IPS-NIHi7 (cell line): ENCODE results near the gene MSH2.
A peak's percentile ranks its signal among the peaks of the same experiment; 100 is the strongest.

ENCODE experiments used
- DNase-seq: peaks from one replicate; pipeline ENCODE4 v3.0.0; 2012; ENCODE audit warnings: mixed read lengths; ENCODE audit errors: extremely low spot score

MSH2 gene

DNA sequence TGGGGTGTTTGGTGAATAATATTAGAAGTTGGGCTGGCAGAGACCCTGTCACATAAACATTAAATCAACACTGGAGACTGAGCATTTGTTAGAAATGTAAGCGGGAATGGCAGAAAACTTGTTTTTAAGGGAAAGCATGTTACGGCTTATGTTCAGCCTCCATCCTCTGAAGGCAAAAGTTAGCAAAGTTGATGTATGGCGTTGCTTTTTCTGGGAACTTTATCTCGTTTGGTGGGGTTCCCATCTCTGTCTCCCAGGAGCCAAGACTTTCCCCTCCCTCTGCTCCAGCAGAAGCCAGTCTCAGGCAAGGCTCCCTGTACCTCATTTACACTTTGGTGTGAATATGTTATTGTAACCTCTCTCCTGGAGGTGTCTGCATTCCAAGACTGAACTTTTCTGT is 105.1 kb downstream of the MSH2 start:
- DNase-seq: no peak

DNA sequence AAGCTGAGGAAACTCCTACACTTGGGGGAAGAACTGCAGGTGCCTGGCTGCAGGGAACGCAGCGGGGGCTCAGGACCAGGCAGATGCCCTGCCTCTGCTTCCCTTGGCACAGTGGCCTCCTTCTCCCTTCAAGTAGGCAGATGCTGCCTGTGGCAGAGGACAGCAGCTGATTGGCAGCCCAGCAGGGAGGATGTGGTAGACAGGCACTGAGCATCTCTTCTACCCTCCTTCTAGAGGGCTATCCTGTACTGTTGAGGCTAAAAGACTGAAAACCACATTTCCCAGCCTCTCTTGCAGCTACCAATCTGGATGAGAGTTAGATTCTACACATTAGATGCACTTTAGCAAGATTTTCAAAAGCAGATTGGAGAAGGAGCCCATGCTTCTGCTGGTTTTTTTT is 105.7 kb downstream of the MSH2 start:
- DNase-seq: no peak

DNA sequence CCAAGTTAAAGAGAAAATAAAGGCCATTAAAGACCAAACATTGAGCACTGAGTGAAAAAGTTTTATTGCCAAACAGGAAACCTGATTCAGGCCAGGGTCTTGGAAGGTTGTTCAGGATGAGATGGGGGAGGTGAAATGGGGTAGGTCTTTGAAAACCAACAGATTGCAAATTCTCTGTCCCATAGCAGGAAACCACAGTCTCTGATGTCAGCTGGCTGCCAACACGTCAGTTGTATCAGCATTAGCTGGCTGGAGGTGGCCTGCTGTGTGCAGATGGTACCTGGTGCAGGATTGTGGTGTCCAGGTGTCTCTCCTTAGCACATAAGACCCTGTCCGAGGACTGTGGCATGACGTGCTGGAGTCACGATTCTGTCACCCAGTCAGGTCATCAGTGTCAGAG is 106.3 kb downstream of the MSH2 start:
- DNase-seq: no peak

DNA sequence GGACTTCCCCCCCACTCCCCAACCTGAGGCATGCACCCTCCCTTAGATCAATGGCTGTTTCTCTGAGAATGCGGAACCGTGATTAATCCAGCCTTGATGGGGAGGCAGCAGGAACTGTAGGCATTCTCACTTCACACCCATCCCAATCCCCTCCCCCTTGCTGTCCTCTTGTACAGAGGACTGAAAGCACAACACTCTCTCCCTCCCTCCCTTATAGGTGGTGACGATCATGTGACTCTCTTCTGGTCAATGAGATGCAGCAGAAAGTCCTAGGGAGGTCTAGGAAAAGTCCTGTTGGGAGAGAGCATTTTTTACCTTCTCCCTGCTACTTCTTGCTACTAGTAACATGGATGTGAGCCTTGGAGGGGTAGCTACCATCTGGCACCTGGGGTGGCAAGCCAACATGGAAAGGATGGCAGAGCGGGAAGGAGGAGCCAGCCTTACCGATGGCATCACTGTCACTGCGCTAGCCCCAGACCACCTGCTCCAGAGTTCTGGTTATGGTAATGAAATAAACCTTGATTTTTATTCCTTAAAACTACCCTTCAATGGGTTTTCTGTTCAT is 106.9 kb downstream of the MSH2 start:
- no peak for DNase-seq

DNA sequence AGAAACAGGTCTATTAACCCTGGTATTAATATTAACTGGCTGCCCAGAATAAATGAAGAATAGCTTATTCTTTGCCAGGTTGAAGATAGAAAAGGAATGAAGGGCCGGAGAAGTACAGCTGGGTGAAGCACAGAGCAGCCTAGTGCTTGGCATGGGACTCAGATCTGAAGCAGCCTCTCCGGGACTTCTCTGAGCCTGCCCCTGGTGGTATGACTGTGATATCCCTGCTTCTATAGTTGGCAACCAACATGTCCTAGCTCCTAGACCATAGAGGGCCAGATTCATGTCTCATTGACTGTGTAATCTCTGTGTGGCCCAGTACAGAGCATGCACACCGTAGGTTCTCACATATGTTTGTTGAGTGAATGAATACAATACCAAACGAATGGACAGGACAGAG is 107.8 kb downstream of the MSH2 start:
- DNase-seq: no peak

DNA sequence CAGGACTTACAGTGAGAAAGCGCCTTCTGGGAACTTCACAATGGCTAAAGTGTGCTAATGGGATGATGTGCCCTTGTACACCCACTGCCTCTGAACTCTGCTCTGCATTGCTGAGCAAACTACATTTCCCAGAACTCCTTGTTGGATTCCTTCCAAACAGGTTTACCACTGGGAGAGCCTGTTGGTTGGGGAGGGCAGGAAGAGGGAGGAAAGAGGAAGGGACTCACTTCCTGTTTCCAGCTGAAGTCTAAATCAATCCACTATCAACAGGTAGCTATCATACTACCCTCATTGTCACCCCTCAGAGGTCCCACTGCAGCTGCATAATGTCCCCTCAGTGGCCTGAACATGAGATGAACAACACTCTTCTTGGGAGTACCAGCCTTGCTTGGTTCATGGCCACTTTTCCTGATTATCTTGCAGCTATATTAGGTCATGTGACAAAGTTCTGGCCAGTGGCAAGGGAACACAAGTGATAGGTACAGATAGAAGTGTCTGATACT is 109.7 kb downstream of the MSH2 start:
- peak; percentile 47 for DNase-seq

DNA sequence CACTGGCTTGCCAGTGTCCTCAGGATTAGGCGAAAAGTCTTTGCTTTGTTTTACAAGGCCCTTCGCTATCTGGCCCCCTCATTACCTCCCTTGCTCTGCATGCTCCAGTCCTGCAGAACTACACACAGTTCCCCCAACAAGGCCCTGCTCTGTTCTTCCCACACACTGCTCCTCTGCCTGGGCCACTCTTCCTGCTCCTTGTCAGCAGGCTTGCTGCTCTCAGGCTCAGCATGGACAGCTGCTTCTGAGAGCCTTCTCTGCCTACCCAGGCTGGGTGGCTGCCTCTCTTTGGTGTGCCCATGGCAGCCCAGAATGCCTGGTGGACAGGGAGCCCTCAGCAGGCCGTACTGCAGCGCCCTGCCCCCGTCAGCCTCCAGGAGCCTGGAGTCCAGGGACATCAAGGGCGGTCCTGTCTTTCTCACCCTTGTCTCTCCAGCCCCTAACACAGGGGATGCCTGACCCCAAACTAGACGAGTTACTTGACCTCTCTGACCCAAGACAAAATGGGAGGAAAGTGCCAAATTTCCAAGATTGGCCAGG is 111.1 kb downstream of the MSH2 start:
- no peak for DNase-seq

DNA sequence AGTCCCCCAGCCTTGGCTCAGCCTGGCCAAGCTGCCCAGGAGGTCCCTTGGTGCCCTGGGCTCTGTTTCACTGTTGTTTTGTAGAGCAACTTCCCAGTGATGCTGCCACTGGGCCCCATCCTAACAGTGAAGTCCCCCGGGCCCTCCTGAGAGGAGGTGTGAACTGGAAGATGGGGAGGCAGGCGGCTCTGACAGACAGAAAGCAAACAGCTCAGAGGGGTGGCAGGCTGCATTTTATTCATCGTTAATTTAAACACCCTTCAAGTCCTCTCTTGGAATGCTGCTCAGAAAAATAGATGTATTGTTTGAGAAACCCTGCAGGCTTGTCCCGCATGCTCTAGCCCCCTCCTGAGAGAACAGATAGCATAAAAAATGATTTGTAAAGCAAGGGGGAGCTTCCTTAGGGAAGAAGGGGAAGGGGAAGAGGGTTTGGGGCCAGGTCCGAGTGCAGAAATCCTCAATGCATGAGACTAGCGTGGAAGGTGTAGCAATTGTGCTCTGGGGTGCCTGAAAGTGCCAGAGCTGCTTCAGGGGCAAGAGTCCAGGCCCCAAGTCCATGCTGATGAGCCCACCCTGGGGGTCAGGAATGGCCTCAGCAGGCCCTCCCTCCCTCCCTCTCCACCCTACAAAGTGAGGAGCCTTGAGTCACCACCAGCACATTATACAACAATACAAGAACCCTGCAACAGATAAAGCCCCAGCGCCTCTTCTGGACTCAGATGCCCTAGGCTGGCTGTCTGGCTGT is 113.6 kb downstream of the MSH2 start:
- DNase-seq: peak; percentile 43

DNA sequence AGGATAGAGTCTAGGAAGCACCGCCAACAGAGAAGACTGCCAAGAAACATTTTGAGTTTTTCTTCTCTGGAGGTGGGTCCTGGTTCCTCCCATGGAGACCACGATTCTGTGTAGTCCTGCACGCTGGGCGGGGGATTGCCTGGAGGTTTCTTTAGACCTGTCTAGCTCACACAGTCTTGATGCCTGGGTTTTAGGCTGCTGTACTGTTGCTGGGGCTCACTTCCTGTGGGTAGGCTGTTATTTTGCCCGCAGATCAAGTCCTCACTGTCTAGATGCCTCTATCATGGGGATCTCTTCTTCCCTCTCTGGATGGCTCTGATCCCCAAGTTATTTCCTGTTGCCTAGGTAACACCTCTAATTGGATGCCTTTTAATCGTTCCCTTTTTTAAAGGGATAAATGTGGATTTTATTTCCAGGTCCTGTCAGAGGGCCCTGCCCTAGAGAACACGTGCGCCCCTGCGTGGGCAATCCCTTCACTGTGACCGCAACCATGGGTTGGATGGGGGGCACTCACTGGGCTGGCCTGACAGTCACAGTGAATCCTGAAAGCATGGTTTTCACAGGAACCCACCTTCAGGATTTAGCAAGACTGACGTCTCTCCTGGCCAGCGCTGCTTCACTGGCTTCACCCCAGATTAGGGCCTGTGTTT is 115.7 kb downstream of the MSH2 start:
- no peak for DNase-seq

DNA sequence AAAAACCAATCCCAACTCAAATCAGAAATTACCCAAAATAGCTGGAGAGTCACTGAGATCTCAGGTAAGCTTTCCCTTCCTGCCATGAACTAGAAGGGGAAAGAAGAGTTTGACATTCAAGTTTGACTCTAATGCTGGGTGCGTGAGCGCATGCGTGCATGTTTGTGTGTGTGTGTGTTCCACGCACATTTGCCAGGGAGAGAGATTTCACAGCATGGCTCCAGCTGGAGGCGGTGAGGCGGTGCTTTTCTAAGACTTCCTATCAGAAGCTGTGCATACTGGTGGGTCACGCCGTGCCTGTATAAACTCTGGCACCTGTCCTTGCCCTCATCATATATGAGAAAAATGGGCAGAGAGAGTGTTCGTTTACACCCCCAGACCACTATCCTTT is 116.2 kb downstream of the MSH2 start:
- DNase-seq: no peak

DNA sequence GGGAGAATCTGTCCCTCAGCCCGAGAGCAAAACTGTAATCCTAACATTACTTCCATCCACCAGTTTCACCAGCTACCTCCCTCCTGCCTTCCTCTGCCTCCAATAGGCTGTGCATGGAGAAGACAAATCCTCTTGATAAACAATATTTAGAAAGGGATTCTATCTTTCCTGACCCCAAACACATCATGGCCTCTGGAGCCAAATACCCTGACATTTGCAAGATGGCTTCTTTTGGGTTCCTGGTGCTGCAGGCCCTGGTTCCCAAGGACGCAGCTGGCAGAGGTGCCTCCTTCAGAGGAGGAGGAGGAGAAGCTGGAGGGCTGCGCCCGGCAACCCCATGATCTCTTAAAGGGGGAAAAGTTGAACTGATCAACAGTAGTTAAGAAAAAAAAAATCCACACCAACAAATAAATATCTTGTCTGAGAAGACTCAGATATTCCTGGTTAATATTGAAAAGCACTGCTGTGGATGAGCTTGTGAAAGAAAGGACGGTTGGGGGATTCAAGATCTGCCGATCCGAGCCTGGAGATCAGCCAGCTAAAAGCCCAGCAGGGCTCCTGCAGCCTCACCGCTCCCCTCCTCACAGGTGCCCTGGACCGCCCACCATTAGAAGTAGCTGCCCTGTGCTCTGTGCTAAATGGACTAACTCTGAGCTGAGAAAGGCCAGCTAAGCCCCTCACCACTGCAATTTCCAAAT is 116.8 kb downstream of the MSH2 start:
- no peak for DNase-seq

DNA sequence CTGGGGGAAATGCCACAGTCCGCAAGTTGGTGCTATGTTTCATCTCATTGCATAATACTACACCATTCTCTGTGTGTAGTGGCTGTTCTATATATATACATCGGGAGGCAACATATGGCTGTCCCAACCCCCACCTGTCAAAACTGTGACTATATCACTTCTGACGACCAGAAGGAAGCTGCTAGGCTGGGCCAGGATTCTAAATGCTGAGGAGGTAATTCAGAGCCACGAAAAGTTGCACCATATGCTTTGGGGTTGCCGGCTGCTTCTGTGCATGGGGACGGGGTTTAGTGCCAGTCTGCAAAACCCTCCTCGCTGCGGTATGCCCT is 117.3 kb downstream of the MSH2 start:
- no peak for DNase-seq

DNA sequence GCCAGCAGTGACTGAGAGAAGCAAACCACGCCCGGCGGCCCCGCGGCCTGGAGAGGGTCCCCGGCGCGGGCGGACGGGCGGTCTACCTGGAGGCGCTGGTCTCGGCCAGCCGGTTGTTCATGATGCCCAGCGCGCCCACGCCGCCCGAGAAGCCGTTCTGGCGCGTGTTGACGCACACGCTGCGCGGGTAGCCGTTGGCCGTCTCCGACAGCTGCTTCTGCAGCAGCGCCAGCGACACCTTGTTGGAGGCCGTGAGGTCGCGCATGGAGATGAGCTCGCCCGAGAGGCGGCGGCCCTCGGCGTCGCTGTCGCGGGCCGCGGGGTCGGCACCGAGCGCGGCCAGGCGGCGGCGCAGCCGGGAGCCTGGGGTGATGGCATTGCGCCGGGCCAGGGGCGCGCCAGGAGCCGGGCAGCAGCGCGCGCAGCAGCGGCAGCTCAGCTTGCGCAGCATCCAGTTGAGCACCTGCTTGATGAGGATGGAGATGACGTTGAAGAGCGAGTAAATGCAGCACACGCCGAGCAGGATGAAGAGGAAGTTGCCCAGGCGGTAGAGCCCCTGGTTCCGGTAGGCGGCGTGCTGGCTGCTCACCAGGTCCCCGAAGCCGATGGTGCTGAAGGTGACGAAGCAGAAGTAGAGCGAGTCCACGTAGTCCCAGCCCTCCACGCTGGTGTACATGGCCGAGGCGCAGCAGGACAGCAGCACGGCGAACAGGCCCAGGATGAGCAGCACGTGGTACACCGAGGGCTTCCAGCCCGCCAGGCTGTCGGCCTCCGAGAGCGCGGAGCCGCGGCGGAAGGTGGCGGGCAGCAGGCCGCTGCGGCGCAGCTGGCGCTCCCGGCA is 118.1 kb downstream of the MSH2 start:
- peak; percentile 45 for DNase-seq

DNA sequence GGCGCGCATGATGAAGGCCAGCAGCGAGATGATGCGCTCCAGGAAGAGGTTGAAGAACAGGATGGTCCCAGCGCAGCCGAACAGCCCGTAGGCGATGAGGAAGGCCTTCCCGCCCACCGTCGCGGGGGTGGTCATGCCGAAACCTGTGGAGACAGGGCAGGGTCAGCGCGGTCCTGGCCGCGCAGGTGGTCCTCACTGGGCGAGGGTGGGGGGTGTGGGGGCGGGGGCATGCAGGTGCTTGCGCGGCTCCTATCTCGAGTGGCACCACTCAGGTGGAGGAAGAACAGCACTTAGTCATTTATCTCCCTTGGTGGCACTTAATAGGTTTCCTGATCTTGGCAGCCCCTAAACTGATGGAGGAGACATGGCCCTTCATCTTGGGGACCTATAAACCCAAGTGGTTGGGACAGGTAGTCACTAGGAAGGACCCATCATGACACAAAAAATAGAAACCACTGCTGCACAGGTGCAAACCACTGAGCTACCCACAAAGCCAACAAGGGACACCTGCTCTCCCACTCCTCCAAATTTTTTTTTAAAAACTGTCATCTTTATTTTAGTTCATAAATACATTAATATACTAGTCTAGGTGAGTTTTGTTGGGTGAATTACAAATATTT is 118.8 kb downstream of the MSH2 start:
- DNase-seq: no peak

DNA sequence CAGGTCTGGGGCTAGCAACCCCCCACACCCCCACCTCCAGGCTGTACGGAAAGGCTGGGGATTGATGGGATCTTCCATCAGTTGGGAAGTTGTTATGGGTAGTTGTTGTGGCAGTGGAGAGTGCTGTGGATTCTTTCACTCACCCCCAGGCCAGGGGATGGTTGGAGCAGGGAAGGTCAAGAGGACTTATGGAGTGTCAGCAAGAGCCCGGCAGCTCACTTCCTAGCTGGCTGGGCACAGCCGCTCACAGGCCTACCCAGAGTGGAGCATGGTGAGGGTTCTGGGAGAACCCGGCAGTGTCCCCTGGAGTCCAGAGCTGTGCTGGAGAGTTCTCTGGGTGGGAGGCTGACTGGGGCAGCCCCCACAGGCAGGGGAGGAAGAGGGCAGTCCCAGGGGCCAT is 122.2 kb downstream of the MSH2 start:
- DNase-seq: no peak

DNA sequence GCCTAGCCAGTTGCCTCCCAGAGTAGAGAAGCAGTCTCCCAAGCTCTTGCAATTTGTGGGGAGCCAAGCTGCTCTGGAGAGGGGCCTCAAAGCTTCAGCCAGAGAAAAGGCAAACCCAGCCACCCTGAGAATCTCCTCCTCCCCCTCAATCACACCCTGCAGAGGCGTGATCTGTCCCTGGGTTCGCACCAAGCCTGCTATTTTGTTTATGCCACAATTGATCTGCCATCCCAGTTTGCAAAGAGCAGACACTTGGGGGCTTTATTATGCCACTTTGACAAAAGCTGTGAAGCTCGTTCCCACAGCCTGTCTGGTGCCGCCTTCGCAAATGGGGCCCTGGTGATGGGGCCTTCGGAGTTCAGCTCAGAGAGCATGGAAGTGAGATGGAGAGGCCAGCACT is 125.5 kb downstream of the MSH2 start:
- no peak for DNase-seq

DNA sequence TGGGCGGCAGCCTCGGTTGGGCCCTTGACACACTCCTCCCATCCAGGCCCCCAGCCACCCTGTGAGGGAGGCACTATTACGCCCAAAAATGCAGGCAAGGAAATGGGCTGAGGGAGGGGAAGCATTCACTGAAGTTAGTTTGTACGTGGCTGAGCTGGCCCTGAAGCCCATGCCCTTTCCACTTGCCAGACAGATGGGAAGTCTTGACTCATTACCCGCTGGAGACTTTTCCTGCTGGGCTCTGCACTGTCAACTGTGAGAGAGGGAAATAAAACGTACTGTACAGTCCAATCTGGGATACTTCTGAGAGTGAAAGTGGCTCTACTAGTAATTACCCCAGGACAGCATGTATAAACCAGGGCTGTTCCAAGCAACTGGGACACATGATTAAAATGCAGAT is 125.9 kb downstream of the MSH2 start:
- no peak for DNase-seq

DNA sequence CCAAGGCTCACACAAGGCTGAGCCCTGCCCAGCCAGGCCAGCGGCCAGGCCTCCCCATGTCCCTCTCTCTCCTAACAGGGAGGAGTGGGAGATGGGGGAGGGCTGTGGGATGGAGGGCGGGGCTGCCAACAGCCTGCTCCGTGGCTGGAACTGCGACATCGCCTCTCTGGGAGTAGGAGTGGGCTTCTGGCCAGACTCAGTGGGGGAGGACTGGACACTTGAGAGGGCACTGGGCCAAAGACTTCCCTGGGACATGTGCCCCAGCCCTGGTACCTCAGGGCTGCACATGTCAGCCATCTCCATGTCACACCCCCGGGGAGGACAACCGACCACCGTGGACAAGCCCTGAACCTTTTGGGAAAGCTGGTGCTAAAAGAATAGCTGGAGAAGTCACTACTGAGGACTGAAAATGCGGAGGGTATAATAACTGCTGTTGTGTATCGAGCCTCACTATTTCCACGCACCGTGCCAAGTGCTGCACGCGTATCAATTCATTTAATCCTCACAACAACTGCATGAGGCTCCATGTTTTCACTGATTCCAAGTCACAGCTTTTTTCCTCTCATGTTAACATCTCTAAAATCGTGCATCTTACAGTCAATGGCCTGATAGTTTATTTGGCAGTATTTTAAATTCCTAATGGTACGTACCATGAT is 127.3 kb downstream of the MSH2 start:
- no peak for DNase-seq

DNA sequence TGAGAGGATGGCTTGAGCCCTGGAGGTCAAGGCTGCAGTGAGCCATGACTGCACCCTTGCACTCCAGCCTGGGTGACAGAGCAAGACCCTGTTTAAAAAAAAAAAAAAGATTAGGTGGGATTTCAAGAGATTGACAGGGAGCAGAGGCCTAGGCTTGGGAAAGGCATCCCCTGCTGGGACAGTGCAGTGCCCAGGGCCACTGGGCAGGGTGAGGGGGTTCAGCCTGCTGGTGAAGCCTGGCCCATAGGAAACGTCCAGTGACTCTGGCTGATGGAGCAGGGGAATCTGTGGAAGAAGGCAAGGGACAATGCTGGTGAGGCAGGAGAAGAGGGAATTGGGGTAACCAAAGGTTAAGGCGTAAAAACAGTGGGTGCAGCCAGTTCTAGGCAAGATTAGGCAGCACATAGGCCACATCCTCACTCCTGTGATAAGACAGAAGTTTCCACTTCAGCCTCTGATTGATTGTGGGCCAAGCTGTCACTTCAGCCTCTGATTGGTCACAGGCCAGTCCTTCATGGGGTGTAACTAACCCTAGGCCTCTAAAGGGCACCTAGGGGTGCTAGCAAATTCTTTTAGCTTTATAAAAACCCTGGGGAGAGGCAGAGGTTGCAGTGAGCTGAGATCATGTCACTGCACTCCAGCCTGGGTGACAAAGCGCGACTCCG is 128.6 kb downstream of the MSH2 start:
- DNase-seq: no peak
